ENCODE measurements around the gene TMEM208. TPM values are rescaled to one million over a fixed set of nuclear protein-coding genes. Genes with fewer than 3 reads are reported as not detected.

Gene TMEM208
- total and polyA plus RNA-seq, 2 of the 13 experiments (the other 11 are each of a cell fraction or from before 2014, with no cell fraction given) = 58.8 to 72.9 TPM

GRCh38 chr16:67200491-67200890 lies 26.4 kb upstream of the TMEM208 start:
- no peaks in the 10 kb centered on the region for H3K9me3 ChIP-seq (ENCODE audit: low read length)
- FAIRE-seq = no peak
- no peak overlapping the region for H3K9ac ChIP-seq (ENCODE audit: insufficient read depth, low read depth, low read length)
- no peaks in the 10 kb centered on the region for H3K79me2 ChIP-seq (ENCODE audit: insufficient read depth, low read length)
- H4K20me1 ChIP-seq (ENCODE audit: insufficient read depth, low read length) = no peaks in the 10 kb centered on the region
- no TSS peak for BruUV-seq (replicated peaks)
- H3K4me1 ChIP-seq (ENCODE audit: insufficient read depth, low read length) = peaks cover 5% of the 10 kb centered on the region
- H2AFZ ChIP-seq (ENCODE audit: low read length) = no peak overlapping the region
- intact Hi-C loops (cut with micrococcal nuclease; ENCODE audit: unreplicated experiment) (no loop called here), in situ Hi-C loops (cut with HindIII; ENCODE audit: extremely low pct_ligation_motif_present, low pct_unique_long_range_greater_than_20kb) (no loop called here)
- ChIA-PET CTCF (ENCODE audit: low intra/inter-chr PET ratio, low total read pairs) (no interaction called here), POLR2A (interaction anchor here (0.9 kb wide), 1 partner anchor 8 kb away, joined by 3 read pairs; the partner anchor contains the start of gene E2F4)
- no peaks in the 10 kb centered on the region for H3K27me3 ChIP-seq (ENCODE audit: control insufficient read depth in 1 of 2, insufficient read depth in 2 of 2, low read length in 2 of 2)
- no peak for ATAC-seq
- 0 out of 2 replicates have a peak, but pooled peaks have one; percentile 34 for TF ChIP-seq RBFOX2 (IDR thresholded peaks at IDR 0.05; ENCODE audit: low read depth, low read length)
- peak; percentile 64 for TF ChIP-seq AGO2 (optimal IDR thresholded peaks at IDR 0.05; ENCODE audit: low read depth, low read length)
- no peak for TF ChIP-seq NCOA1 (CRISPR knock-in tag; IDR thresholded peaks at IDR 0.05)
- no peak overlapping the region for H3K4me3 ChIP-seq (replicated peaks in 1 of 3; ENCODE audit: insufficient read depth in 1 of 3, low read depth in 2 of 3, low read length in 3 of 3)
- H3K4me2 ChIP-seq (ENCODE audit: low read depth, low read length) = no peak overlapping the region
- no peak overlapping the region for H3K27ac ChIP-seq (ENCODE audit: extremely low read length, insufficient read depth, low read length)
- H3K36me3 ChIP-seq (replicated peaks in 1 of 2; ENCODE audit: control insufficient read depth in 1 of 2, insufficient read depth in 2 of 2, low read length in 2 of 2) = peaks cover 46 to 63% of the 10 kb centered on the region in 2 experiments
- no peak for DNase-seq (ENCODE audit: low spot score)
- 97% methylated on average over 5 of the region's 8 CpGs for WGBS (ENCODE audit: low lambda C conversion rate)

- Histone ChIP-seq H3K79me2 (ENCODE audit: insufficient read depth, low read length) (no peaks in the 10 kb centered on the region), H2AFZ (ENCODE audit: low read length) (no peak overlapping the region), H3K36me3 (replicated peaks in 1 of 2; ENCODE audit: control insufficient read depth in 1 of 2, insufficient read depth in 2 of 2, low read length in 2 of 2) (peaks cover 39 to 51% of the 10 kb centered on the region in 2 experiments), H3K4me2 (ENCODE audit: low read depth, low read length) (no peak overlapping the region), H3K4me3 (replicated peaks in 1 of 3; ENCODE audit: insufficient read depth in 1 of 3, low read depth in 2 of 3, low read length in 3 of 3) (no peak overlapping the region), H3K9me3 (ENCODE audit: low read length) (no peaks in the 10 kb centered on the region), H3K27ac (ENCODE audit: extremely low read length, insufficient read depth, low read length) (no peak overlapping the region), H3K27me3 (ENCODE audit: control insufficient read depth in 1 of 2, insufficient read depth in 2 of 2, low read length in 2 of 2) (no peaks in the 10 kb centered on the region), H3K4me1 (ENCODE audit: insufficient read depth, low read length) (peaks cover 17% of the 10 kb centered on the region), H4K20me1 (ENCODE audit: insufficient read depth, low read length) (no peaks in the 10 kb centered on the region), H3K9ac (ENCODE audit: insufficient read depth, low read depth, low read length) (no peak overlapping the region)
- CTCF ChIA-PET (ENCODE audit: low intra/inter-chr PET ratio, low total read pairs) = no interaction called here
- TF ChIP-seq SRSF1 (optimal IDR thresholded peaks at IDR 0.05; ENCODE audit: low read depth, low read length) = no peak
- TF ChIP-seq POLR2A (IDR thresholded peaks at IDR 0.05; ENCODE audit: insufficient read depth in 1 of 2, low read depth in 2 of 2, low read length in 2 of 2) = 0 out of 4 replicates have a peak, but pooled peaks of 1 of the 2 experiments have one; percentile 3
- TF ChIP-seq AGO2 (optimal IDR thresholded peaks at IDR 0.05; ENCODE audit: low read depth, low read length) = peak; percentile 68
- WGBS (ENCODE audit: low lambda C conversion rate) = 96% methylated on average over 32 of the region's 40 CpGs
- no peak for ATAC-seq
- intact Hi-C loops (cut with micrococcal nuclease; ENCODE audit: unreplicated experiment) = no loop called here
- no peak for FAIRE-seq
- no peak for DNase-seq (ENCODE audit: low spot score)
- POLR2A ChIA-PET = interaction anchor here (0.7 to 1.2 kb wide), 5 partner anchors 9 to 44 kb away, joined by 3 to 4 read pairs (median 3); partner anchors contain the start of genes E2F4 and TMEM208
- no TSS peak for BruUV-seq (replicated peaks)
- in situ Hi-C loops (cut with HindIII; ENCODE audit: extremely low pct_ligation_motif_present, low pct_unique_long_range_greater_than_20kb) = no loop called here
Measured at GRCh38 chr16:67201411-67202345, 25.3 kb upstream of the TMEM208 start.

Measured in HepG2 (cell line).